A549 (cell line): ENCODE measurements around the gene MLXIP. TPM values are rescaled to one million over a fixed set of nuclear protein-coding genes. Genes with fewer than 3 reads are reported as not detected.

Experiments
- ATAC-seq, 2 experiments: fragments of 200-7000 bp in 1 of 2; fragments of >200 bp in 1 of 2; cut with Nextera tagmentation in 1 of 2; cut with Tn5 transposase in 1 of 2; 3 replicates each; pipeline versions ENCODE4 v1.8.0 to v1.9.1; 2018 to 2020; ENCODE audit warnings: mild to moderate bottlenecking in 1 of 2, moderate library complexity in 1 of 2
- CTCF ChIA-PET: fragments of 300-600 bp; sonication (Branson Sonifier 250); formaldehyde crosslinking; extraction: SDS; loops from one replicate; lab custom pipeline; 2021; ENCODE audit warnings: antibody characterized with exemption, inconsistent platforms; lab: Yijun Ruan, JAX
- POLR2A ChIA-PET: fragments of 350-600 bp; formaldehyde crosslinking; extraction: SDS; loops from one replicate; lab custom pipeline; 2021; ENCODE audit warnings: antibody characterized with exemption, inconsistent platforms; lab: Yijun Ruan, JAX
- DNase-seq, 2 experiments: peaks; one replicate each; pipeline versions ENCODE4 v3.0.0 to v3.0.0-alpha.2; 2011 to 2016; ENCODE audit warnings: low read depth in 1 of 2, low spot score in 1 of 2
- FAIRE-seq: peaks from 2 replicates; lab custom pipeline; 2011; peaks lifted over from hg19 to GRCh38; lab: Jason Lieb, UNC
- H3K27ac ChIP-seq, 2 experiments: fragments of >200 bp; sonication (Bioruptor Twin); formaldehyde crosslinking; 3 replicates each; pipeline ENCODE4 v1.5.1; 2016 to 2017
- H3K4me1 ChIP-seq: fragments of >200 bp; sonication (Bioruptor Twin); formaldehyde crosslinking; 3 replicates; pipeline ENCODE4 v1.6.1; 2016
- H3K4me2 ChIP-seq: fragments of >200 bp; sonication (Bioruptor Twin); formaldehyde crosslinking; 3 replicates; pipeline ENCODE4 v1.6.1; 2016
- H3K4me3 ChIP-seq: fragments of >200 bp; sonication (Bioruptor Twin); formaldehyde crosslinking; 3 replicates; pipeline ENCODE4 v1.5.1; 2016
- H3K9me3 ChIP-seq: fragments of >200 bp; sonication (Bioruptor Twin); formaldehyde crosslinking; 3 replicates; pipeline ENCODE4 v1.6.1; 2016
- CBX2 ChIP-seq: fragments of 200-600 bp; sonication (generic); IDR thresholded peaks from 2 replicates; pipeline ENCODE4 v1.6.1; 2016; ENCODE audit warnings: low read depth, mild to moderate bottlenecking, borderline replicate concordance
- CBX8 ChIP-seq: fragments of 200-600 bp; sonication (generic); IDR thresholded peaks from 2 replicates; pipeline ENCODE4 v1.6.1; 2016
- CEBPB ChIP-seq, 2 experiments: fragments of >200 bp in 1 of 2; sonication (Bioruptor Twin) in 1 of 2; formaldehyde crosslinking in 1 of 2; IDR thresholded peaks; 2 replicates each; pipeline ENCODE4 v1.6.1; 2012 to 2016
- CHD2 ChIP-seq: fragments of 150-350 bp; IDR thresholded peaks from 2 replicates; pipeline ENCODE4 v1.6.1; 2014; ENCODE audit warnings: low read length; ENCODE audit not compliant: partially characterized antibody
- EHF ChIP-seq: fragments of 250-450 bp; sonication (Bioruptor Pico); IDR thresholded peaks from 2 replicates; pipeline ENCODE4 v1.5.0; 2020; ENCODE audit warnings: mild to moderate bottlenecking
- ESRRA ChIP-seq: fragments of 150-350 bp; IDR thresholded peaks from 2 replicates; pipeline ENCODE4 v1.6.1; 2014; ENCODE audit warnings: mild to moderate bottlenecking, low read length, borderline replicate concordance
- FOSB ChIP-seq: fragments of 250-450 bp; sonication (Bioruptor Pico); IDR thresholded peaks from 2 replicates; pipeline ENCODE4 v1.5.0; 2020; ENCODE audit warnings: mild to moderate bottlenecking, moderate library complexity
- GATA3 ChIP-seq: IDR thresholded peaks from 2 replicates; pipeline ENCODE4 v1.6.1; 2012; ENCODE audit warnings: borderline replicate concordance
- HOXA7 ChIP-seq: fragments of 250-450 bp; sonication (Bioruptor Pico); IDR thresholded peaks from 2 replicates; pipeline ENCODE4 v1.5.0; 2020; ENCODE audit warnings: mild to moderate bottlenecking, moderate library complexity
- JUN ChIP-seq, 2 experiments: fragments of >200 bp; sonication (Bioruptor Twin); formaldehyde crosslinking; IDR thresholded peaks; 2 replicates in 1 of 2; 3 replicates in 1 of 2; pipeline ENCODE4 v1.6.1; 2016 to 2017
- KDM1A ChIP-seq: fragments of 200-600 bp; sonication (generic); IDR thresholded peaks from 2 replicates; pipeline ENCODE4 v1.6.1; 2016; ENCODE audit warnings: low read depth, mild to moderate bottlenecking
- MAFK ChIP-seq: fragments of 450-650 bp; IDR thresholded peaks from 2 replicates; pipeline ENCODE4 v1.6.1; 2014; ENCODE audit not compliant: partially characterized antibody
- NPAS2 ChIP-seq: fragments of 250-450 bp; sonication (Bioruptor Pico); IDR thresholded peaks from 2 replicates; pipeline ENCODE4 v1.8.0; 2022; ENCODE audit warnings: mild to moderate bottlenecking, moderate library complexity, borderline replicate concordance
- NR3C1 ChIP-seq: fragments of >200 bp; sonication (Bioruptor Twin); formaldehyde crosslinking; IDR thresholded peaks from 3 replicates; pipeline ENCODE4 v1.6.1; 2017
- RARB ChIP-seq: fragments of 250-450 bp; sonication (Bioruptor Pico); IDR thresholded peaks from 2 replicates; pipeline ENCODE4 v1.8.0; 2021; ENCODE audit warnings: mild to moderate bottlenecking, moderate library complexity
- RNF2 ChIP-seq: fragments of 200-600 bp; sonication (generic); IDR thresholded peaks from 2 replicates; pipeline ENCODE4 v1.6.1; 2016; ENCODE audit warnings: low read depth, mild to moderate bottlenecking, antibody characterized with exemption, moderate library complexity, borderline replicate concordance
- ZFP36 ChIP-seq: fragments of 450-650 bp; IDR thresholded peaks from 2 replicates; pipeline ENCODE4 v1.6.1; 2014; ENCODE audit warnings: borderline replicate concordance; ENCODE audit not compliant: partially characterized antibody
- WGBS: methylation state at CpG from one replicate; pipeline ENCODE4 v1.1.6; 2017; ENCODE audit errors: missing lambda C conversion rate; 5-methylcytosine and 5-hydroxymethylcytosine counted together
- polyA plus RNA-seq, 4 experiments: library from polyadenylated mRNA; depleted of rRNA in 3 of 4; stranded (reverse); fragments of >200 nt; fragmentation: RNase III in 1 of 4; extraction: RNeasy Plus Mini Kit Qiagen cat#74134 plus additional on column Dnase treatment in 1 of 4; gene quantifications; 2 replicates in 3 of 4; 3 replicates in 1 of 4; pipeline ENCODE4 v1.2.3, GENCODE V29; 2011 to 2017
- TF ChIP-seq, protein P1 (sequence below): fragments of 150-350 bp; IDR thresholded peaks from 2 replicates; pipeline ENCODE4 v1.6.1; 2014; ENCODE audit warnings: low read depth, mild to moderate bottlenecking, low read length
- TF ChIP-seq, protein P2 (sequence below): IDR thresholded peaks from 2 replicates; pipeline ENCODE4 v1.6.1; 2012
- TF ChIP-seq, protein P3 (sequence below): IDR thresholded peaks from 2 replicates; pipeline ENCODE4 v1.6.1; 2012
- TF ChIP-seq, protein P4 (sequence below): fragments of 450-650 bp; IDR thresholded peaks from 2 replicates; pipeline ENCODE4 v1.6.1; 2014; ENCODE audit warnings: antibody characterized with exemption
- TF ChIP-seq, protein P5 (sequence below): IDR thresholded peaks from 2 replicates; pipeline ENCODE4 v1.6.1; 2012; ENCODE audit warnings: low read depth, borderline replicate concordance

The MLXIP gene
- polyA plus RNA-seq, 2 of the 4 experiments (the other 2 are of a cell fraction), result 7.0 to 21.4 TPM

DNA sequence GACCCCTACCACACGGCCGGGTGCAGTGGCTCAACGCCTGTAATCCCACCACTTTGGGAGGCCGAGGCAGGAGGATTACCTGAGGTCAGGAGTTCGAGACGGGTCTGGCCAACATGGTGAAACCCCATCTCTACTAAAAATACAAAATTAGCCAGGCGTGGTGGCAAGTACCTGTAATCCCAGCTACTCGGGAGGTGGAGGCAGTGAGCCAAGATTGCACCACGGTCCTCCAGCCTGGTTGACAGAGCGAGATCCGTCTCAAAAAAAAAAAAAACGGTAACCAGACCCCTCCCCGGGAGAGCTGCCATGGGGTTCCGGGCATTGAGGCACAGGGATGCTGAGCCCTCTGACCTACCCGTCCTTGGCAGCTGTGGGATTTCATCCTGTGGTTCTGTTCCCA is 35.1 kb upstream of the MLXIP start:
- Histone ChIP-seq H3K4me3 (no peak overlapping the region), H3K9me3 (no peaks in the 10 kb centered on the region), H3K27ac (peak overlapping the region in 1 of 2 experiments; percentile 37; a peak in 1 of 6 replicates), H3K4me1 (peaks cover 27% of the 10 kb centered on the region), H3K4me2 (no peak overlapping the region)
- ChIA-PET CTCF (interaction anchor here (0.6 to 4.5 kb wide), 6 partner anchors 8 to 147 kb away, joined by 3 to 22 read pairs (median 8); no protein-coding TSS in a partner anchor), POLR2A (interaction anchor here (0.6 kb wide), 1 partner anchor 172 kb away, joined by 4 read pairs; no protein-coding TSS in a partner anchor)
- FAIRE-seq, result no peak
- DNase-seq, result no peak
- ATAC-seq, result no peak
- TF ChIP-seq, protein P1, sequence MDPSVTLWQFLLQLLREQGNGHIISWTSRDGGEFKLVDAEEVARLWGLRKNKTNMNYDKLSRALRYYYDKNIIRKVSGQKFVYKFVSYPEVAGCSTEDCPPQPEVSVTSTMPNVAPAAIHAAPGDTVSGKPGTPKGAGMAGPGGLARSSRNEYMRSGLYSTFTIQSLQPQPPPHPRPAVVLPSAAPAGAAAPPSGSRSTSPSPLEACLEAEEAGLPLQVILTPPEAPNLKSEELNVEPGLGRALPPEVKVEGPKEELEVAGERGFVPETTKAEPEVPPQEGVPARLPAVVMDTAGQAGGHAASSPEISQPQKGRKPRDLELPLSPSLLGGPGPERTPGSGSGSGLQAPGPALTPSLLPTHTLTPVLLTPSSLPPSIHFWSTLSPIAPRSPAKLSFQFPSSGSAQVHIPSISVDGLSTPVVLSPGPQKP, result no peak
- TF ChIP-seq CHD2 (no peak), ZFP36 (no peak), NPAS2 (CRISPR knock-in tag) (no peak), MAFK (no peak), GATA3 (no peak), HOXA7 (no peak), EHF (CRISPR knock-in tag) (no peak), NR3C1 (no peak), KDM1A (no peak), CEBPB (IDR thresholded peaks at IDR 0.05) (no peak), CBX2 (no peak), ESRRA (no peak), JUN (IDR thresholded peaks at IDR 0.05) (no peak)
- TF ChIP-seq, protein P2, sequence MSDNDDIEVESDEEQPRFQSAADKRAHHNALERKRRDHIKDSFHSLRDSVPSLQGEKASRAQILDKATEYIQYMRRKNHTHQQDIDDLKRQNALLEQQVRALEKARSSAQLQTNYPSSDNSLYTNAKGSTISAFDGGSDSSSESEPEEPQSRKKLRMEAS, result no peak
- TF ChIP-seq, protein P3, sequence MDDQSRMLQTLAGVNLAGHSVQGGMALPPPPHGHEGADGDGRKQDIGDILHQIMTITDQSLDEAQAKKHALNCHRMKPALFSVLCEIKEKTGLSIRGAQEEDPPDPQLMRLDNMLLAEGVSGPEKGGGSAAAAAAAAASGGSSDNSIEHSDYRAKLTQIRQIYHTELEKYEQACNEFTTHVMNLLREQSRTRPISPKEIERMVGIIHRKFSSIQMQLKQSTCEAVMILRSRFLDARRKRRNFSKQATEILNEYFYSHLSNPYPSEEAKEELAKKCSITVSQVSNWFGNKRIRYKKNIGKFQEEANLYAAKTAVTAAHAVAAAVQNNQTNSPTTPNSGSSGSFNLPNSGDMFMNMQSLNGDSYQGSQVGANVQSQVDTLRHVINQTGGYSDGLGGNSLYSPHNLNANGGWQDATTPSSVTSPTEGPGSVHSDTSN, result no peak
- TF ChIP-seq, protein P4, sequence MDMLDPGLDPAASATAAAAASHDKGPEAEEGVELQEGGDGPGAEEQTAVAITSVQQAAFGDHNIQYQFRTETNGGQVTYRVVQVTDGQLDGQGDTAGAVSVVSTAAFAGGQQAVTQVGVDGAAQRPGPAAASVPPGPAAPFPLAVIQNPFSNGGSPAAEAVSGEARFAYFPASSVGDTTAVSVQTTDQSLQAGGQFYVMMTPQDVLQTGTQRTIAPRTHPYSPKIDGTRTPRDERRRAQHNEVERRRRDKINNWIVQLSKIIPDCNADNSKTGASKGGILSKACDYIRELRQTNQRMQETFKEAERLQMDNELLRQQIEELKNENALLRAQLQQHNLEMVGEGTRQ, result no peak
- 88% methylated on average over 9 of the region's 15 CpGs for WGBS

DNA sequence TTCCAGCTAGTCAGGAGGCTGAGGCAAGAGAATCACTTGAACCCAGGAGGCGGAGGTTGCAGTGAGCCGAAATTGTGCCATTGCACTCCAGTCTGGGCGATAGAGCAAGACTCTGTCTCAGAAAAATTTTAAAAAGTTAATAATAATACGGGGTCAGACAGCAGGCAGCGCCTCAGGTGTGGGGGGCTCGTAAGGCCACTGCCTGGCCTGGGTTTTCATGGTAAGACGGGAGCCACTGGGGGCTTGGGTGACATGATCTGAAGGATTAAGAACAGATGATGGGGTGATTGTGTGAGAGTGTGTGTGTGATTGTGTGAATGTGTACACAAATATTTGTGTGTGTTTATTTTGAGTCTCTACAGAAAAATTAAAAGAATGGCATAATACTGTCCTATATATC is 33.3 kb upstream of the MLXIP start:
- no peak for FAIRE-seq
- Histone ChIP-seq H3K27ac (no peak overlapping the region), H3K4me2 (no peak overlapping the region), H3K4me1 (peaks cover 19% of the 10 kb centered on the region), H3K4me3 (no peak overlapping the region), H3K9me3 (no peaks in the 10 kb centered on the region)
- WGBS, result 82% methylated on average over 7 of the region's 7 CpGs
- ChIA-PET CTCF (interaction anchor here (1.0 to 2.6 kb wide), 4 partner anchors 9 to 129 kb away, joined by 3 to 15 read pairs (median 6); no protein-coding TSS in a partner anchor), POLR2A (no interaction called here)
- no peak for ATAC-seq
- TF ChIP-seq, protein P5, sequence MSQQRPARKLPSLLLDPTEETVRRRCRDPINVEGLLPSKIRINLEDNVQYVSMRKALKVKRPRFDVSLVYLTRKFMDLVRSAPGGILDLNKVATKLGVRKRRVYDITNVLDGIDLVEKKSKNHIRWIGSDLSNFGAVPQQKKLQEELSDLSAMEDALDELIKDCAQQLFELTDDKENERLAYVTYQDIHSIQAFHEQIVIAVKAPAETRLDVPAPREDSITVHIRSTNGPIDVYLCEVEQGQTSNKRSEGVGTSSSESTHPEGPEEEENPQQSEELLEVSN, result no peak
- TF ChIP-seq CBX2 (no peak), RNF2 (no peak), JUN (IDR thresholded peaks at IDR 0.05) (no peak), GATA3 (no peak), CBX8 (no peak), RARB (CRISPR knock-in tag) (no peak), FOSB (CRISPR knock-in tag) (no peak), ESRRA (no peak)
- DNase-seq, result no peak
